ENCODE results near the gene TBC1D4. TPM values are rescaled to one million over a fixed set of nuclear protein-coding genes. Genes with fewer than 3 reads are reported as not detected.

The TBC1D4 gene
- total and polyA plus RNA-seq, 9 of the 15 experiments (the other 6 are each of a cell fraction or from before 2014, with no cell fraction given) = 2.8 to 12.3 (median 7.0) TPM

GRCh38 chr13:75482070-75482819 lies at the start of gene TBC1D4 (continued):
- TF ChIP-seq MBD1 (CRISPR knock-in tag; IDR thresholded peaks at IDR 0.05) (no peak), E2F6 (IDR thresholded peaks at IDR 0.05; ENCODE audit: borderline replicate concordance in 1 of 2, extremely low read depth in 1 of 2, insufficient read depth in 1 of 2, insufficient read length in 1 of 2, low read depth in 1 of 2, low read length in 1 of 2, poor library complexity in 1 of 2, severe bottlenecking in 1 of 2) (peak; percentile 29 to 42), ZNF592 (IDR thresholded peaks at IDR 0.05) (0 out of 2 replicates have a peak, but pooled peaks have one; percentile 18), THRA (IDR thresholded peaks at IDR 0.05) (no peak), TGIF2 (CRISPR knock-in tag; IDR thresholded peaks at IDR 0.05) (no peak), NFIC (IDR thresholded peaks at IDR 0.05) (peak; percentile 12; the same call in 1 of the 2 replicates), ZBTB26 (CRISPR knock-in tag; IDR thresholded peaks at IDR 0.05) (no peak), ZNF280A (IDR thresholded peaks at IDR 0.05; ENCODE audit: low read depth, partially characterized antibody) (no peak), GMEB1 (CRISPR knock-in tag; IDR thresholded peaks at IDR 0.05) (no peak), TRIM28 (IDR thresholded peaks at IDR 0.05) (peak; percentile 46; the same call in 1 of the 2 replicates), SRSF7 (optimal IDR thresholded peaks at IDR 0.05; ENCODE audit: low read depth, low read length) (no peak), HDAC8 (tag; IDR thresholded peaks at IDR 0.05) (no peak)

Measured in K562 (cell line).